GM12872 (cell line): Measurements from ENCODE around the gene WNT8A.

Source experiments
- TF ChIP-seq, protein P1 (sequence below): IDR thresholded peaks from 3 replicates; pipeline ENCODE4 v1.5.1; 2011; ENCODE audit warnings: low read depth, mild to moderate bottlenecking, low read length, moderate library complexity; ENCODE audit not compliant: insufficient read depth

Gene WNT8A

DNA sequence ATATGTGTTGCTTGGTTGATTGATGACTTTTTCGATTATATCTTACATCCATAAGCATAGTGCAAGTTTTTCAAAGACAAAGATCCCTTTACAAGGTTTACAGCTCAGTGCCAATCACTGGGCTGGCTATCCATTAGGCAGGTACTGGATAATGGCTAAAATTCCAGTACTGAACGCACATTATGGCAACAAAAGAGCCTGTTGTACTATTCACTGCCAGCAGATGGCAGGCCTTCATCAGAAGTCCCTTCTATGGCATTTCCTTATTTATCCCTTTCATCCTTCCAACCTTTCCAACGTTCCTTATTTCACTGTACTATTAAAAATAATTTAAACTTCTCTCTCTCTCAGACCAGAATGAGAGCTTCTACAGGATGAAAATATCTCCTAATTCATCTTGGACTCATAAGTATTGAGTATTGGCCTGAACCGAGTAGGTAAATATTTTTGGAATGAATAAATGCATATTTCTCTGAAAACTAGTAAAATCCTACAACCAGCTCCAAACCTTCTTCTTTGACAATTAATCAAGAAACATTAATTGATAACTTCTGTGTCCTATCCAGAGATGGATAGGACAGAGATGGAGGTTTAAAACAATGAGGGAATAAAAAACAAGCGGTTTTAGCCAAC lies 6.7 kb upstream of the WNT8A start:
- TF ChIP-seq, protein P1, sequence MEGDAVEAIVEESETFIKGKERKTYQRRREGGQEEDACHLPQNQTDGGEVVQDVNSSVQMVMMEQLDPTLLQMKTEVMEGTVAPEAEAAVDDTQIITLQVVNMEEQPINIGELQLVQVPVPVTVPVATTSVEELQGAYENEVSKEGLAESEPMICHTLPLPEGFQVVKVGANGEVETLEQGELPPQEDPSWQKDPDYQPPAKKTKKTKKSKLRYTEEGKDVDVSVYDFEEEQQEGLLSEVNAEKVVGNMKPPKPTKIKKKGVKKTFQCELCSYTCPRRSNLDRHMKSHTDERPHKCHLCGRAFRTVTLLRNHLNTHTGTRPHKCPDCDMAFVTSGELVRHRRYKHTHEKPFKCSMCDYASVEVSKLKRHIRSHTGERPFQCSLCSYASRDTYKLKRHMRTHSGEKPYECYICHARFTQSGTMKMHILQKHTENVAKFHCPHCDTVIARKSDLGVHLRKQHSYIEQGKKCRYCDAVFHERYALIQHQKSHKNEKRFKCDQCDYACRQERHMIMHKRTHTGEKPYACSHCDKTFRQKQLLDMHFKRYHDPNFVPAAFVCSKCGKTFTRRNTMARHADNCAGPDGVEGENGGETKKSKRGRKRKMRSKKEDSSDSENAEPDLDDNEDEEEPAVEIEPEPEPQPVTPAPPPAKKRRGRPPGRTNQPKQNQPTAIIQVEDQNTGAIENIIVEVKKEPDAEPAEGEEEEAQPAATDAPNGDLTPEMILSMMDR: peak; percentile 88

DNA sequence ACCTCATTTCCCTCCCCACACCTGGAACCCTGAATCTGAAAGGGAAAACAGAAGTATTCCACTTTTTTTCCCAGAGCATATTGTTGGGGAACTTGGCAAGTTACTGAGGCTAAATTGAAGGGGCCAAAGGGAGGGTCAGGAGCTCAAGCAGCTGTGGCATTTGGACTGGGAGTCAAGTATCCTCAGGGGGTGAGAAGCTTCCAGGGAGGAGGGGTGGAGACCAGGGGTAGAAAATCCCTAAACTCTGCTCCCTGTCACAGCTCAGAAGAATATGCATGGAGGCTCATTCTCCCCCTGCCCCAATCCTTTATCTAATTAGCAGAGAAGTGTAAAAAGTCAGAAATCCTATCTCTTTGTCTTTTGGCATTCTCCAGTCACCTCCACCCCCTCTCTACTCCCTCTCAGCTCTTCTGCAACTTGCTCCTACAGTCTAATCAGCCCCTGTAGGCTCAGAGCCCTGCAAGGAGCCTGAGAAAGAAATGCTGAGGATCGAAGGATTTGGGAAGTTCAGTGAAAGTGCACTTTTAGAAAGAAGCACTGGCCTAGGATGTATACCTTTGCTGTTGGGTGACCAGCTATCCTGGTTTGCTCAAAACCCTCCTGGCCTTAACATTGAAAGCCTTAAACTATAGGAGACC lies 5.7 kb upstream of the WNT8A start:
- TF ChIP-seq, protein P1: no peak

DNA sequence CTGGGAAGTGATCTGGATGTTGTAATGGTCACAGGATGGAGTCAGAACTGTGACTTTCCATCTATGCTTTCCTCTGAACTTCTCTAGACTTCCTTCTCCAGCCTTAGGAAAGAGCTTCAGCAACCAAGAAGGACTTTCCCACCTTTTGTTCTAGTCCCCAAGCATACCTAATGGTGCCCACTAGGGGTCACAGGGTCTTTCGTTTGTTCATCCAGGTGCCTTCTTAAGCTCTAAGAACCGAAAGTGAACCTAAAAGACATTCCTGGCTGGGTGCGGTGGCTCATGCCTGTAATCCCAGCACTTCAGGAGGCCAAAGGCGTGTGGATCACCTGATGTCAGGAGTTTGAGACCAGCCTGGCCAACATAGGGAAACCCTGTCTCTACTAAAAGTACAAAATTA lies 1.8 kb upstream of the WNT8A start:
- TF ChIP-seq, protein P1: peak; percentile 46; the same call in 2 of the 3 replicates

- TF ChIP-seq, protein P1: no peak
Measured at GRCh38 chr5:138091685-138092084, 7.9 kb downstream of the WNT8A start.

DNA sequence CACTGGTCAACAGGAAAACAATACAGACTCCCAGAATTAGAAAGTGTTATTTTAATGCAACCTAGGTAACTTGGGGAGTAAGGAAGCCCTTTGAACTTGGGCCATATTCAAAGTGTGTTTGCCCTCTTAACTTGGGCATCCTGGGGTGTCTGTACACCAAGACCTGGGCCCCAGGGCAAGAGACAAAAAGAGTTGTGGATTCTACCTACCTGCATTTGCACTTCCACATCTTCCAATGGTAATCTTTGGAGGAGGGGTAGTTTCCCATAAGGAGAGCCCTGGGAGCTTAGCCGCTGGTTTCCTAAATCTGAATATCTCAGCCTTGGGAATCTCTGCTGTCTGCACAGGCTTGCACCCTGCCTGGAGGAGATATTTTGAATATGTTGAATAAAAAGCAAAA lies 8.5 kb downstream of the WNT8A start:
- TF ChIP-seq, protein P1: no peak

DNA sequence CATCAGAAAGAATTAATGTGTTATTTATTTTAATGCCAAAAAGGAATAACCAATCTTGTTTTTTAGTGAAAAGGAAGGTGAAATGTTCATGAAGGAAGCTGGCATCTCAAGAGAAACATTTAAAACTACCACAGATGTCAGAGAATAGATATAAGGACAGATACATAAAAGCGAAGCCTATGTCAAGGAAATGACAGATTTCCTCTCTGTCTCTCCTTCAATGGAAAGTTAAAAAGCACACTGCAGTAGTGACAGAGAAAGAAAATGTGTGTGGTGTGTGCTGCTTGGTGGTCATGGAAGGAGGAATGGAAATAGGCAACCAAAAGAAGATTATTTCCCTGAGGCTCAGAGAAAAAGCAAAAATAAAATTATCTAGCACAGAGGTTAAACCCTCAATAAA lies 9.2 kb downstream of the WNT8A start:
- TF ChIP-seq, protein P1: no peak

- TF ChIP-seq, protein P1: no peak
Measured at GRCh38 chr5:138095100-138095907, 11.5 kb downstream of the WNT8A start.
